Epithelial cell of proximal tubule (primary cell): Measurements from ENCODE around the gene TEX19. TPM values are rescaled to one million over a fixed set of nuclear protein-coding genes. Genes with fewer than 3 reads are reported as not detected.
"Not testable (repeated sequence)": the region's sequence is repeated elsewhere in the genome, so short reads cannot be mapped to it uniquely, and the experiment has no call there.

Experiments used
- DNase-seq: peaks from one replicate; pipeline ENCODE4 v3.0.0-alpha.2; 2011; ENCODE audit warnings: low read depth
- H3K4me3 ChIP-seq: 2 replicates; pipeline ENCODE4 v1.5.1; 2011; ENCODE audit warnings: low read depth, mild to moderate bottlenecking, low read length
- total RNA-seq: library from RNA; depleted of rRNA; stranded (reverse); fragments of >200 nt; gene quantifications from 2 replicates; pipeline ENCODE4 v1.2.3, GENCODE V29; 2015
- TF ChIP-seq, protein P1 (sequence below): conservative IDR thresholded peaks from 2 replicates; pipeline ENCODE4 v1.5.1; 2012; ENCODE audit warnings: low read depth, mild to moderate bottlenecking, low read length

Gene TEX19
- total RNA-seq, 1 donor from 2014 or later: not detected

DNA sequence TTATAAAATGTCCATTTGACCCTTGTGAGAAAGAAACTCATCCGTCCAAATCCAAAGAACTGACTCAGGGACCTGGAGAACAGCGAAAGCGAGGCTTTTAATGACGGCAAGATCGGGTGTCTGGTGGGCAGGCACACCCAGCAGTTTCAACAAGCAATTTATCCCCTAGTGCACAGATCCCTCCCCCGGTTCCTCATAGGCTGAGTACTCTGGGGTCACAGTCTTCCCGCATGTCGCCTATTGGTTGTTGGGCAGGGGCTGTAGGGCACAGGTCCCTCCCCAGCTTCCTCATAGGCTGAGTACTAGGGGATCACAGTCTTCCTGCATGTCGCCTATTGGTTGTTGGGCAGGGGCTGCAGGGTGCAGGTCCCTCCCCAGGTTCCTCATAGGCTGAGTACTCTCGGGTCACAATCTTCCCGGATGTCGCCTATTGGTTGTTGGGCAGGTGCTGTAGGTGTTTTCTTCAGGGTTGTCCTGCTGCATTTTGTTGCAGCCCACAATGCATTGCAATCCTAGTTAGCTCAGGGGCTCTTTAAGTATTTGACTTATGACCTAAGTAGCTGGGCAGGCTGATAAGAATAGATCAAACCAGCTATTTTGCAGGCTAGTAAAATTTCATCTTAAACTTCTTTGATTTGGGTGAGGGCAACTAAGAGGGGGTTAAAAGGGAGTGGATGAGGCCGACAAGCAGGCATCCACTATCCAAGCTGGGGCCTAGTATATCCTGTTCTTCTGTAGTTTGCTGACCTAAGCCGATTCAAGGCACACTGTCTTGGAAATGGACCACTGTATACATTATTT lies 8.9 kb downstream of the TEX19 start:
- H3K4me3 ChIP-seq: no peak overlapping the region
- TF ChIP-seq, protein P1, sequence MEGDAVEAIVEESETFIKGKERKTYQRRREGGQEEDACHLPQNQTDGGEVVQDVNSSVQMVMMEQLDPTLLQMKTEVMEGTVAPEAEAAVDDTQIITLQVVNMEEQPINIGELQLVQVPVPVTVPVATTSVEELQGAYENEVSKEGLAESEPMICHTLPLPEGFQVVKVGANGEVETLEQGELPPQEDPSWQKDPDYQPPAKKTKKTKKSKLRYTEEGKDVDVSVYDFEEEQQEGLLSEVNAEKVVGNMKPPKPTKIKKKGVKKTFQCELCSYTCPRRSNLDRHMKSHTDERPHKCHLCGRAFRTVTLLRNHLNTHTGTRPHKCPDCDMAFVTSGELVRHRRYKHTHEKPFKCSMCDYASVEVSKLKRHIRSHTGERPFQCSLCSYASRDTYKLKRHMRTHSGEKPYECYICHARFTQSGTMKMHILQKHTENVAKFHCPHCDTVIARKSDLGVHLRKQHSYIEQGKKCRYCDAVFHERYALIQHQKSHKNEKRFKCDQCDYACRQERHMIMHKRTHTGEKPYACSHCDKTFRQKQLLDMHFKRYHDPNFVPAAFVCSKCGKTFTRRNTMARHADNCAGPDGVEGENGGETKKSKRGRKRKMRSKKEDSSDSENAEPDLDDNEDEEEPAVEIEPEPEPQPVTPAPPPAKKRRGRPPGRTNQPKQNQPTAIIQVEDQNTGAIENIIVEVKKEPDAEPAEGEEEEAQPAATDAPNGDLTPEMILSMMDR: no peak
- DNase-seq: no peak

DNA sequence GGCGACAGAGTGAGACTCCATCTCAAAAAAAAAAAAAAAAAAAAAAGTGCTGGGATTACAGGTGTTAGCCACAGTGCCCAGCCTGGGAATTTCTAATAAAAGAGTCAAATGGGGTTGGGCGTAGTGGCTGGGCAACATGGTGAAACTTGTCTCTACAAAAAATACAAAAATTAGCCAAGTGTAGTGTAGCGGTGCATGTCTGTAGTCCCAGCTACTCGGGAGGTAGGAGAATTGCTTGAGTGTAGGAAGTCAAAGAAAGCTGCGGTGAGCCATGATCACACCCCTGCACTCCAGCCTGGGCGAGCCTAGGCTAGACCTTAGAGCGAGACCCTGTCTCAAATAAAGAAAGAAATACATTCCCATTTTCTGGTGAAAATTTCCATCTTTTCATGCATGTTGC lies 10.2 kb downstream of the TEX19 start:
- H3K4me3 ChIP-seq: no peak overlapping the region
- no peak for DNase-seq
- TF ChIP-seq, protein P1: no peak

DNA sequence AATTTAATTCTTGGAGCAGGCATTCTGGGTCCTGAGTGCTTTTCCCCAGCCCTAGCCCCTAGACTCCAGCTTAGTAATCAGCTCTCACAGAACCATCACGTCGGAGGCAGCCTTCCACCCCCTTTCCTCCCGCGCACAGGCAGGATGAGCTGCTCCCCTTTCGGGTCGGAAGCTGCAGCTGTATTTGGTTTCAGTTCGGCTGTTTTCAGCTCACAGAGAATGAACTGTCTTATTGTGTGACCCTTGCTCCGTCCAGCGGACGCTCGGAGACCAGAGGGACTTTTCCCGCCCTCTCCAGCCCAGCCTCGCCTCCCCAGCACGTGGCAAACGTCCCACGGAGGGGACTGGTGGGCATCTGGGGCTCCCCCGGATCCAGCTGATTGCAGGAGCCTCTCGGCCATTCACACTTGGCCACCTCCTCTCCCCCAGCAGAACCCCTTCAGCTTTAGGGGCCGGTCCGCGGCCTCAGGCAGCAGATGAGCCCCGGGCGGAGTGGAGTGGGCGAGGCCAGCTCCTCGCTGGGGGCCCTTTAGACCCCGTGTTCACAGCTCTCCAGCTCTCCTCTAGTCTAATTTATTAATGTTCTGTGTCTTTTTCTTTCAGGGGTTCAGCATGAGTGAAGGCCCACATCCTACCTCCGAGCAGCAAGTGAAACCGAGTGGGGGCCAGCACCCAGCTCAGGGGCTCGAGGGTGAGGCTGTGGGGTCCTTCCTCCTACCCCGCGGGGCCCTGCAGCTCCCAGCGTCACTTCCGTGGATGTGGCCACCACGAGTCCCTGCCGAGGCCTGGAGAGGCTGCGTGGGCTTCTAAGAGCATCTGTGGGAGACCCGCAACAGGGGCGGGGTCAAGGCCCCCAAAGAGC lies 11.7 kb downstream of the TEX19 start:
- no peak for DNase-seq
- H3K4me3 ChIP-seq: peak overlapping the region; percentile 43
- TF ChIP-seq, protein P1: no peak

DNA sequence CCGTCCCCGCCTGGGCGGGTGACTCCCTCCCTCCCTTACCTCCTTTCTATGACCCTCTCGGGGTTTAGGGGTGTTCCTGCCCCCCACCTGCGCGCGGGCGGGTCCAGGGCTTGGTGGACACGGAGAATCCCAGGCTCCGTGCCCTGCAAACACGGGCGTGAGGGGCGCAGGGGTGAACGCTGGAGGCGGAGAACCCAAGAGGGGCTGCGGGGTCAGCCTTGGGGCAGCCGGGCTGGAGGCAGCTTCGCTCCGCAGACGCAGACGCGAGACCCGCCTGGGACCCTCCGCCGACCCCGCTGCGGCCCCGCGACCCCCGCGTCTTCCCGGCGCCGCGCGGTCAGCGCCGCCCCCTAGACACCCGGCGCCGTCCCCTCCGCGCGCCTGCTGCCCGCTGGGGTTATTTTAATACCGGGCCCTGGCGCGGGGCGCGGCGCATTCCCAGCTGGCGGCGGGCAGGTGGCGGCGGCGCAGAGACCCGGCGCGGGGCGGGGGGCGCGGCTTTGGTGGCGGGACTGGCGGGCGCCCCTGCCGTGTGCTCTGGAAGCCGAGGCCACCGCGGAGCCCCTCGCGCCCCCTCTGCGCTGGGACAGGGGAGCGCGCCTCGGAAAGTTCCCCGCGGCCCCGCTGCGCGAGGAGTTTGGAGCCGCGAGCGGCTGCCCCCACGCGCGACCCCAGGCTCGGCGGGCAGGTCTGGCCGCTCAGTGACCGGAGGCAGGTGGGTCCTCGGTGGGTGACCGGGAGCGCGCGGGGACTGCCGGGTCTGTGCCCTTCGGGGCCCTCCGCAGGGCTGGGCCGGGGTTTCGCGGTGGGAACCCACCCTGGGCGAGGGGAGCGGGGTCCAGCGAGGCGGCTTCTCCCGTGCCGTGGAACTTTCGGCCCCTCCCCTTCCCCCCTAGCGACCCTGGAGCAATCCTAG lies 12.5 kb downstream of the TEX19 start, which contains the start of gene UTS2R:
TSS of gene UTS2R (plus strand) at position 433 of the 916 bp plus-strand sequence. CDS start 2,560 bp downstream, outside the sequence.
- peak within 1 kb of the TSS; percentile 43 for H3K4me3 ChIP-seq
- TF ChIP-seq, protein P1: no peak

DNA sequence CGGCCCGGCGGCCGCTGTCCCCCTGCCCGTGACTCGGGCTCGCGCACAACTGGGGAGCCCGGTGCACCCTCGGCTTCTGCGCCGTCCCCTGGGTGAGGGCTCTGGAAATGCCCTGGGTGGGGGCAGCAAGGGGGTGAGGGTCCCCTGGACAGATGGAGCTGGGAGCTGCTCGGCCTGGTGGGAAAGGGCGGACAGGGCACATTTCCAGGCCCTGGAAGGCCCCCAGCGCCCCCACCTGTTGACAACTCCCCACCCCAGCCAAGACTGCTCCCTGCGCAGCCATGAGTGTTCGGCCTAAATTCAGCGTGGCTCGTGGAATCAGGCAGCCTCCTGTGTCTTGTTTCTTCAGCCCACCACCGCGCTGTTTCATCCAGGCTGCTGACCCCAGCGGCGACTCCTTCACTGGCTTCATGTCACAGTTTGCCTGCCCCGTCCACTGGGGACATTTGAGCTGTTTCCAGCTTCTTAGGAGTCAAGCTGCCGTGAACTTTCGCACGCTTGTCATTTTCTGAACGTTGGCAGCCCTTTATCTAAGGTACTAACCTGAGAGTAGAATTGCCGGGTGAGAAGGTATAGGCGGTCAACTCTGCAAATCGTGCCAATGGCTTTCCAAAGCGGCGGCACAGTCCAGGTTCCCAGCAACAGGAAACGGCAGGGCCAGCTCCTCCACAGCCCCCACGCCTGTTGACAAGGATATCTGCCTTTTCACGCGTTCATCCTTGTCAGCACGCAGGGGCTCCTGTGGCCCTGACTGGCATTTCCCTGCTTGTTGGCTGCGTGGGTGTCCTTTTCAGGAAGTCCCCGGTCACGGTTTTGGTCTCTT lies 13.4 kb downstream of the TEX19 start:
- no peak for DNase-seq
- H3K4me3 ChIP-seq: no peak overlapping the region
- TF ChIP-seq, protein P1: no peak

More for the DNA sequence above, 12.5 kb downstream of the TEX19 start, which contains the start of gene UTS2R:
- no peak for DNase-seq

DNA sequence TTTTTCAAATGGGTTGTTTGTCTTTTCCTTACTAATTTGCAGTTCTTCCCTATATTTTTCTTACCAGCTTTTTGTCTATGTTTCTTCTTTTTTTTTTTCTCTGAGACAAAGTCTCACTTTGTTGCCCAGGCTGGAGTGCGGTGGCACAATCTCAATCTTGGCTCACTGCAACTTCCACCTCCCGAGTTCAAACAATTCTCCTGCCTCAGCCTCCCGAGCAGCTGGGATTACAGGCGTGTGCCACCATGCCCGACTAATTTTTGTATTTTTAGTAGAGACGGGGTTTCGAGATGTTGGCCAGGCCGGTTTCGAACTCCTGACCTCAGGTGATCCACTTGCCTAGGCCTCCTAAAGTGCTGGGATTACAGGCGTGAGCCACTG lies 14.0 kb downstream of the TEX19 start:
- not testable (repeated sequence) for DNase-seq, H3K4me3 ChIP-seq
